ENCODE measurements around the gene GALNTL6.
"Not testable (repeated sequence)": the region's sequence is repeated elsewhere in the genome, so short reads cannot be mapped to it uniquely, and the experiment has no call there.

Gene GALNTL6

DNA sequence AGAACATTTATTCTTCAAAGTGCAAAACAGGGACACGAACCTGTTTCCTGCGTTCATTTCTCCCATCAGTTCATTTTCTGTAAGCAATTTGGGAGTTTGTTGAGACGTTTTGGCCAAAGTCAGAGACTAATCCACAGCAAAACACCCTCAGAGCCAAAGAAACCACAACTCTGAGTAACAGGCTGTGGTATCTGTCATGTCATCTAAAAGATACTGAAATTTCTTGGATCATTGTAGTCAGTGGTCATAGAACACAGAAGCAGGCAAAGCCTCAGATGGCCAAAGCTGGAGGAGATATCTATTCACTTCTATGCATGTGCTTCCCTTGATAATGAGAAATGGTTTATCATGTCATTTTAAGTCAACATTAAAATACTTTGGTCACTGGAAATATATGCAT is 869.8 kb downstream of the GALNTL6 start:
- peak; percentile 30 for DNase-seq

DNA sequence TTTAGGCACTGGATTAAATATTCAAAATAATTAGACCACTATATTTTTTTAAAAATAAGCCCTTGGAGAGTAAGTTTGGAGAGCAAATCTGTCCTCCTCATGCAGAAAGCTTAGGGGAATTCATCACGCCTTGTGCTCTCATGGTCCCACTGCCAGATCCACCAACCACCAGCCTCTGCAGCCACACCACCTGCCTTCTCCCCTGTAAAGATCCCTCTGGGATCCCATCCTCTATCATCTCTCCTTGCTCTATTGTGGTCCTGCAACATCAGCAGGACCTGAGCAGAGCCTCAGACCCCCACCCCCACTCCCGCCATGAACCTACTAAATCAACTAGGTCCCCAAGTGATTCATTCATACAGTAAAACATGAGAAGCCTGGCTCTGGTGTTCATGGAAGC is 872.8 kb downstream of the GALNTL6 start:
- DNase-seq = no peak

DNA sequence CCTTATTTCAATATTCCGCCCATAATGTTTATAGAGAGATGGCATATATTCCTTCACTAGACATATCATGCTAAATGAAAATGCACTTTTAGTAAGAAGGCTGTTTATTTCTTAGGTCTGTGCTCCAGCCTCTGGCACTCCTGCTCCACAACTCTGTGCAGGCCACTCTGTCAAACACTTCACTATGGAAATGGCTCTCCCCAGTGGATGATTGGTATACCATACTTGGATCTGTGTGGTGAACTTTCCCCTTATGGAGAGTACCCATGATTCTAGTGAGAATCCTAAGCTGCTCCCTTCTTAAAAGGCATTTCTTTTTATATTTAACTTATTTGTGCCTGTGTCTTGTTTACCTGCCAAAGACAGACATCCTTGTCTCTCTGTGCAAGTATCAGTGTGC is 875.3 kb downstream of the GALNTL6 start:
- no peak for DNase-seq

DNA sequence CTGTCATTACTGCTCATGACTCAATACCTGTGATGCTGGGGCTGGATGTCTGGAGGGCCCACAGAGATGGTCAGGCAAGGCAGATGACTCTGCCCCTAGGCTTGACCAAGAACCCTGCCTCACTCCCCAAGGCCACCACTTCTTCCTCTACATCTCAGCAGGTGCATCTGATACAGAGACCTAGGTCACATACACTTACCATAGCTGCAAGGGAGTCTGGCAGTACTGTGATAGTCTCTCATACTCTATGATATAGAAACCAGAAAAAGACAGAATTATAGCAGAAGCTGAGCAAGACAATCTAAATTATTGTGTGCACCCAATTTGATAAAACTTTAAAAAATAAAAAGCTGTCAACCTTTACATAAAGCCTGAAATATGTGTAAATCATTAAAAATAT is 878.3 kb downstream of the GALNTL6 start:
- no peak for DNase-seq

DNA sequence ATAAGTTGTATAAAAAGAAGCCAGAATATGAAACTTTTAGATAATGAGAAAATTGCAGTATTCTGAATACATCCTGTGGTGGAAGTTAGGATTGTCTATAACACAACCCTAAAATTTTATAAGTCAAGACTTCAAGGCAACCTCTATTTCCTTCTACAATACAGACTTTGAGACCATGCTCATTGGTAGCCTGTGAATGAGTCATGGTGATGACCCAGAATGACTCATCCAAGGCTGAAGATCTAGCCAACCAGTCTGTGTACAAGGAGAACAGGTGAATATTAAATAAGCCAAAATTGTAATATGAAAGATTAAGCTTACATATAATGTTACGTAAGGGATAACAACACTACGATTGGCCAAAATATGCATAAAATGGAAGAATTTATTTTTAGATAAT is 879.5 kb downstream of the GALNTL6 start:
- DNase-seq = peak; percentile 2

DNA sequence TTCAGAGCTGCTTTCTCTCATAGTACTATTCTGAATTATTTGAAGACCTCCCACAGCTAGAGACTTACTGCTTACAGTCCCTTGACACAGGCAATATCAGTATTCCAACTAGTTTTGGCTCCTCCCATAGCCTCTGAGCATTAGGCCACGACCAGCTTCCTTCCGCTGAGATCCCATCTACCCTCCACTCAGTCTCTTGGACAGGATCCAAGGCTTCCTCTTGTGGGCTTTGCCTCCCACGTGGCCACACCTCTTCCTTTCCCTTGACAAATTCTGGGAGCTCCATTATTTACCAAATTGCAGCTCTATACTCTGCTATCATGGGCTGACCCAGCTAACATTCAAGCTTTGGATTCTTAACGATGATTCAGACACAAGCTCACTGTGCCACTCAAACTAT is 885.1 kb downstream of the GALNTL6 start:
- DNase-seq = peak; percentile 5

DNA sequence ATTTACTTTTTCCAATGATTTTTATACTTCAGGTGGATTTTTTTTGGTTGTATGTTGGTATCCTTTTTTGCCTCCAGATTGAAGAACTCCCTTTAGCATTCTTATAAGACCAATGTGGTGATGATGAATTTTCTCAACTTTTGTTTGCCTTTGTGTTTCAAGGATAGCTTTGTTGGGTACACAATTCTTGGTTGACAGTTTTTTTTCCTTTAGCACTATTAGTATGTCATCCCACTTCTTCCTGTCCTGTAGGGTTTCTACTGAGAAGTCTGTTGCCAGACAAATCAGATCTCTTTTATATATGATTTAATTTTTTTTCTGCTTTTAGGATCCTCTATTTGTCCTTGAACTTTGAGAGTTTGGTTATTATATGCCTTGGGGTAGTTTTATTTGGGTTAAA is 892.4 kb downstream of the GALNTL6 start:
- DNase-seq = no peak

DNA sequence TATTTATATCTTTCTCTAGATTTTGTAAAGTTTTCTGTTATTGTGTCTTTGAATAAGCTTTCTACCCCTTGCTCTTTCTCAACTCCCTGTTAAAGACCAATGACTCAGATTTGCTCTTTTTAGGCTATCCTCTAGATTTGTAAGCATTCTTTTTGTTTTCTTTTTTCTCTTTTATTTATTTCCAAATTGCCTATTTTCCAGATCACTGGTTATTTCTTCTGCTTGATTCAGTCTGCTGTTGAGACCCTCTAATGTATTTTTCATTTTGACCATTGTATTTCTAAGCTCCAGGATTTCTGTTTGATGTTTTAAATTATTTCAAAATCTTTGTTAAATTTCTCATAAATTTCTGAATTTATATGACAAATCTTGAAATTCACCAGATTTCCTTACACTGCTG is 892.8 kb downstream of the GALNTL6 start:
- DNase-seq = no peak

DNA sequence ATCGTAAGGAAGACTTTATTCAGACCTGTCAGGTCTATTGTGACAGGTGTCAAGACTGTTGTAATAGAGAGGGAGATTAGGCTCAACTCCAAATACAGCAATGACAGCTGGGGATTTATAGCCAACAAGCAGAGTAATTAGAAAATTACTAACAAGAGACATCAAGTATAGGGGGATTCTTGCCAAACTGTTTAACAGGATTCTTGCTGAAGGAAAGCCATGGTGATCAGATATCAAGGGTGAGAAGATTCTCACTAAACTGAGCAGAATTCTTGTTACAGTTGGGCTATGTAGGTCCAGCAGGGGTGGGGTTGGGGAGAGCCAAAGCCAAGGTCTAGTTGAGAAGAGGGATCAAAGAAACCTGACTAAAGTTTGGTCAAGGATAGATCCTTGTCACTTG is 894.4 kb downstream of the GALNTL6 start:
- no peak for DNase-seq

DNA sequence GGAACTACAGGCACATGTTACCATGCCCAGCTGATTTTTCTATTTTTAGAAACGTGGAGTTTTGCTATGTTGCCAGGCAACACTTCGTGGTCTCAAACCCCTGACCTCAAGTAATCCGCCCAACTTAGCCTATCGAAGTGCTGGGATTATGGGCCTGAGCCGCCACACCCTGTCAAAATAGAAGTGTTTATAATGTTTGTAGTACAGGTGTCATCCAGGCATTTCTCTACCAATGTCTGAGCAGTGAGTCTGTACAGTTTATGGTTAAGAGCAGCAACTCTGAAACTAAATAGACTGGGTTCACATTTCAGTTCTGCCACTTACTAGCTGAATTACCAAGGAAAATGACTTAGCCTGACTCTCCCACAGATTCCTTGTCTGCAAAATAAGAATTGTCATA is 895.0 kb downstream of the GALNTL6 start:
- no peak for DNase-seq

DNA sequence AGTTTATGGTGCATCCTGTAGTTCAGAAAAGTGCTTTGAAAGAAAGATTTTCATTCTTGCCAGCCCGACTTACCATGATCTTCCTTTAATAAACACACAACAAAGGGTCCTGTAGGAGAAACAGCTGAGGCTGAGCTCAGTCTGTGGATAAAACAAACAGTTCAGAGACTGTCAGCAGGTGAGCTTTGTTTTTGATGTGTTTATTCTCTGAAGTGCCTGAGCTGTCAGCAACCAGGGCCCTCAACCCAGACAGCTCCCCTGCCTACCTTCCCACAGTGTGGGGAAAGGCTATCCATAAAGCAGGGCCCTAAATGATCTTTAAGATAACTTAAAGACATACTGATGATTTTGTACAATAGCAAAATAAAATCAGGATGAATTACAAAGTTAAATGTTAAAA is 896.2 kb downstream of the GALNTL6 start:
- no peak for DNase-seq

DNA sequence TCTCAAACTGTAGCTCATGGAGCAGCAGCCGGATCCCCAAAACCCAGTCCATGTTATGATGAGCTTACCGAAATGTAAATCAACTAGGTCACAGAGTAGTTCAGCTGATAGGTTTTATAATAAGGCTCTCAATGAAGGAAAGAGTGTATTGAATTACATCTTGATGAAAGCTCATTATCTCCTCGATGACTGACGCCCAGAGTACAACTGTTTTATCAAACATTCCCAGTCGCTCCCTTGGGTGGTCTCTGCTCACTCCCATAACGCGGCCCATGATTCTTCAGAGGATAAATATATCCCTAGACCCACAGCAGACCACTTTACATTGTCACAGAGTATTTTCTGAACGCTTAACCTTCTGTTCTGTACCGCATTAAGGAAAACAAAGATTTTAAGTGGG is 903.1 kb downstream of the GALNTL6 start:
- DNase-seq = no peak

DNA sequence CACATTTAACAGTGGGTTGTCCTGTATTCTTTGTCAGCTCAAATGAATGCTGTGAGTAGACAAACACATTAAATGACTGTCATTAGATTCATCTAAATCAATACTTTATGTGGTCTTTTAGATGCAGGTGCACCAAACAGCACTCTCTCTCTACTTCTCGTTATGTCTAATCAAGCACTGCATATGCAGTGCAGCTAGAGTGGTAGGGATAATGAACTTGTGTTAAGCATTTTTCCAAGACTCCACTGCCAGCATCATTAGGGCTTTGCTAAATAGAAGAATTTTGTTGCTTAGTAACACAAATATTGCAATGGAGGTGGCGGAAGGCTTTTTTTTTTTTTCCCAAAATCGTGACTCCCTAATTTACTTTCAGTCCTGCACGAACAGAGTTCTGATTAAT is 908.5 kb downstream of the GALNTL6 start:
- no peak for DNase-seq

DNA sequence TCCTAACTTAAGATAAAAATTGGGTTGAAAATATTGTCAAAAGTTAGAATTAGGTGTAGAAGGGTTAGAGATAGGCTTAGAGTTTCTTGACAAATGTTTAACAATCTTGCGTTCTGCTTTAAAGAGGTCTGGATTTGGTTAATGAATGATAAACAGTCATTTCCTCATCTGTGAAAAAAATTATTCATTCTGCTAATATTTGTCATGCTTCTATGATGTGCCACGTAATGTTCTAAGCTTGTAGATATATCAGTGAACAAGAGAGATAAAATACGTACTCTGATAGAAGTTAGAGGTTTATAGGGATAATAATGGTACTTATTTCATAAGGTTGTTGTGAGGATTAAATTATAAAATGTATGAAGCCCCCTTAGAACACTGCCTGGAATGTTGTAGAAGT is 912.4 kb downstream of the GALNTL6 start:
- DNase-seq = peak; percentile 55

DNA sequence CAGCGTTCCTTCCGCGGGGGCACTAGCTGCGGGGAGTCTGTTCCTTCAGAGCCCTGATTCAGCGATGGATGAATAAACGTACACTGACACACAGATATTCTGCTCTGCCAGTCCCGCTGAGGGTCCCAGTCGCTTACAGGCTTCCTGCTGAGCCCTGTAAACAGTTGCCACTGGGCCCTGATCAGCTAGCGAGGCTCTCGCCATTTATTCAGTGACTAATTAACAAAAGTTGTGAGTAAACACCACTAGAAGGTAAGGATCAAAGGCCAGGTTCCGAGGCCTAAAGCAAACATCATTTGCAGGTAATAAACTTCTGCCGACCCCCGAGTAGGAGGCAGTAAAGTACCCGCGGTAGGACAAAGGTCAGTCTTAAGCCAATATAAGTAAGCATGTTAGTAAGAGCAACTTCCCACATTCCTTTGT is 912.8 kb downstream of the GALNTL6 start:
- peak; percentile 24 for DNase-seq

DNA sequence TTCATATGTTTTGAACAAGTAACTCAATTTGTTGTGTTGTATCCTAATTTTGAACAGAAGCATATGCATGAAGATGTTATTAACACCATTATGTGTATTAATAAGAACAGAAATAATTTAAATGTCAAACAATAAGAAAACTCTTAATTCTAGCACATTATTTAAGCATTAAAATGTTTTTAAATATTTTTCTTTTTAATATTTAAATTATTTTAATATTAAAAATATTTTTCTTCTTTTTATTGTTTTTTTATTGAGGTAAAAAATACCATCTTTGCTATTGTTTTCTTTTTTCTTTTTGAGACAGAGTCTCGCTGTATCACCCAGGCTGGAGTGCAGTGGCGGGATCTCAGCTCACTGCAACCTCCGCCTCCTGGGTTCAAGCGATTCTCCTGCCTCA is 914.4 kb downstream of the GALNTL6 start:
- DNase-seq = no peak

DNA sequence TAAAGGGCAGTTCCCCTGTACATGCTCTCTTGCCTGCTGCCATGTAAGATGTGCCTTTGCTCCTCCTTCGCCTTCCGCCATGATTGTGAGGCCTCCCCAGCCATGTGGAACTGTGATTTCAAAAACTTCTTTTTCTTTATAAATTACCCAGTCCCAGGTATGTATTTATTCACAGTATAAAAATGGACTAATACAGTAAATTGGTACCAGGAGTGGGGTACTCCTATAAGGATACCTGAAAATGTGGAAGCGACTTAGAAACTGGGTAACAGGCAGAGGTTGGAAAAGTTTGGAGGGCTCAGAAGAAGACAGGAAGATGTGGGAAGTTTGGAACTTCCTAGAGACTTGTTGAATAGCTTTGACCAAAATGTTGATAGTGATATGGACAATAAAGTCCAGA is 920.4 kb downstream of the GALNTL6 start:
- not testable (repeated sequence) for DNase-seq

DNA sequence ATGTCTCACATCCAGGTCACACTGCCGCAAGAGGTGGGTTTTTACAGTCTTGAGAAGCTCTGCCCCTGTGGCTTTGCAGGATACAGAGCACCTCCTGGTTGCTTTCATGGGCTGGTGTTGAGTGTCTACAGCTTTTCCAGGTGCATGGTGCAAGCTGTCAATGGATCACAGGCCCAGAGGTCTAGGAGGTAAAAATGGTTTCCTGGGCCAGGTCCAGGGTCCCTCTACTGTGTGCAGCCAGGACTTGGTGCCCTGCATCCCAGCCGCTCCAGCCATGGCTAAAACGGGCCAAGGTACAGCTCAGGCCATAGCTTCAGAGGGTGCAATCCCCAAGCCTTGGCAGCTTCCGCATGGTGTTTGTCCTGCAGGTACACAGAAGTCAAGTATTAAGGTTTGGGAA is 921.4 kb downstream of the GALNTL6 start:
- DNase-seq = no peak

DNA sequence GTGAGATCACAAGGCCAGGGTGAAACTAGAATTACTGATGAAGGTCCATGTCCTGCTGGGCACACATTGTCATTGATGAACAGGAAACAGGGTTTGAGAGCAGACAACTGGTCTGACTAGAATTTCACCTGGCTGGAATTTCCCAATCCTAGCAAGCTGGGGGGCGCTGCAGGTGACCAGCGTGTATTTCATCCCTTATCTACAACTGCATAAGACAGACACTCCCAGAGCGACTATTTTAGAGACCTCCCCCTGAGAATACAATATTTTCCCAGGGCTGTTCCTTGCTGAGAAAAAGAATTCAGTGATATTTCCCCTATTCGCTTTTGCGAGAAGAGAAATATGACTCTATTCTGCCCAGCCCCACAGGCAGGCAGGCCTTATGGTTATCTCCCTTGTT is 922.8 kb downstream of the GALNTL6 start:
- no peak for DNase-seq

DNA sequence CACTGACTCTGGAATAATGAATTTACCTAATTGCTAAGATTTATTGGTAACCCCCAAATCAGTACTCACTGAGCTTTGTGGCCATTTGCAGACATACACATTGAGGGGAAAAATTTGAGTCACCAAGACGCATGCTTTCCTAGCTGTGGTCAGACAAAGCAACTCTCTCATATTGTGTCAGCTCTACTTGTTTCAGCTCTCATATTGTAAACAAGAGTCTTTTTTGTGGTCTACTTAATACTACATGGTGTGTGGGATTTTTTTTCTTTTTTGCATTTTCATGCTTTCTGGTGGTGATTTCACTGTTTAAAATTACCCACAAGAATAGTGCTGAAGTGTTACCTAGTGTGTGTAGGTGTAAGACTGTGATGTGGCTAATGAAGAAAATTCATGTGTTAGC is 927.2 kb downstream of the GALNTL6 start:
- no peak for DNase-seq

DNA sequence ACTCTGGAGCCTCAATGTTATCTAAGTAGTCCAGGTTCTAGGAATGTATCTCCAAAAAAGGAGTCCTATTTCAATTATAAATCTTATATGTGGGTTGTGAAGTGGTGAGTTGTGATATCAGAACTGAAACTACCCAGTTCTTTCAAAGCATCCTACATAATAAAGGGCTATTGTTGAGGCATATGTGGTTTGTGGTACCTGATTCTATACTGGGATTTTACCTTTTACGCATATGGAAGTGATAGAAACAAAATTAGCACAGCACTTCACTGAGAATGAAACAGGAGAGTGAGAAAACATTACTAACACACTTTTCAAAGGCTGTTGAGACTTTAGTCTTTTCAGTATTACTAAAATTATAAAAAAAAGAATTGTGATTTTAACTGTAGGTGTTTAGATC is 937.7 kb downstream of the GALNTL6 start:
- DNase-seq = no peak

DNA sequence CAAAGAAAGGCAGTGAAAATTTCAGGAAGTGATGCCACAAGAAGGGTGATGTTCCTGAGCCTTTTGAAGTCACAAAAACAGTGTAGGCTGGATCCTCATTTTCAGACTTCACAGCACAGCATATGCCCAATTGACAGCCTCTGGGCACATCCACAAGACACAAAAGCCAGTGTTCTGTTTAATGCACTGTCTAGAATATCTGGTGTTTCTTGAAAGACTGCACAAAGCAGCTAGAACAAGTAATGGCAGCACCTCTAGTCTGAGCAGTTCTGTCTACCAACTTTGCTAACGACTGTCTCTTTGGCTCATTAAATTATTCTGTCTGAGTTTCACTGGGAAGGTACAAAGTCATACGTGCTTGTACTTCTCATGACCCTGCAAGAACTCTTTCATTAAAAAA is 938.3 kb downstream of the GALNTL6 start:
- DNase-seq = no peak

DNA sequence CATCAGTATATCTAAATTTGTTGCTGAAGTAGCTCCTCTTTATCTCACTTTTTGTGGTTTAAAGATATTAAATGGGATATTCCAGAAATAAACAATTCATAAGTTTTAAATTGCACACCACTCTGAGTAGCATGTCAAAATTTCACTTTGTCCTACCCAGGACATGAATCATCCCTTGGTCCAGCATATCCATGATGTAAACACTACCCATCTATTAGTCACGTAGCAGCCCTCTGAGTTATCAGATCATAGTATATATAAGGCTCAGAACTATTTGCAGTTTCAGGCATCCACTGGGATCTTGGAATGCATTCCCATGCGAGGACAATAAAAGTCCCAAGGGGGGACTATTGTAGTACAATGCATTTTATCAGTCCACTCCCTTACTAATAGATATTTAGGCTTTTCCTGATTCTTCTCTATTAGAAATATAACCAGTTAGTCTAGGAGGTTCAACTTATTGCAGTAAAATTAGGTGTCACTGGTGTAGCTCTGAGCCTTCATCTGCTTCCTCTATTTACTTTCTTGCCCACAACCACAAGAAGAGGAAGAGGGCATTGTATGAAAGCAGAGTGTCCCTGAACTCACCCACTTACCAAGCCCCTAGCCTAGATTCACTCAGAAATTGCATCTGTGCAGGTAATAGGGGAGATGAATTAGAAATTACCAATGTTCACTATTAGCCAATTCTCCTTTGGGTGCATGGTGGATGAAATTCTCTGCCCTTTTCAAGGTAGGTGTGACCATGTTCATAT is 945.6 kb downstream of the GALNTL6 start:
- DNase-seq = peak; percentile 90

DNA sequence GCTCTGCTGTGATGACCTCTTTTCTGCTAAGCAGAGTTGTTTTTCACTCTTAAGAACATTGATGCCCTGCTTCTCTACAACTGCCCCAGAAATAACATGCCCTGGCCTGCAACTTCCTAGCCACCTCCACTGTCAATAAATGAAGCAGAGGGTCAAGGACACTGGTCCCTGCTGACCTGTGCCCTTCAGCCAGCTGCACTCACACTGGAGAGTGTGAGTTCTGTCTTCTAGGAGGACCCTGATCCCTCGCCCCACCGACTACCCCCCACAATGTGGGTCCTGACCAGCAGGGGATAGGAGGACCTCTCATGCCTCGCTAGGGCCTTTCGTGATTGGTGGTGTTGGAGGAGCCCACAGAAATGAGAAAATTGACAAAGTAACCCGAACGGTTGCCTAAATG is 947.3 kb downstream of the GALNTL6 start:
- DNase-seq = no peak

DNA sequence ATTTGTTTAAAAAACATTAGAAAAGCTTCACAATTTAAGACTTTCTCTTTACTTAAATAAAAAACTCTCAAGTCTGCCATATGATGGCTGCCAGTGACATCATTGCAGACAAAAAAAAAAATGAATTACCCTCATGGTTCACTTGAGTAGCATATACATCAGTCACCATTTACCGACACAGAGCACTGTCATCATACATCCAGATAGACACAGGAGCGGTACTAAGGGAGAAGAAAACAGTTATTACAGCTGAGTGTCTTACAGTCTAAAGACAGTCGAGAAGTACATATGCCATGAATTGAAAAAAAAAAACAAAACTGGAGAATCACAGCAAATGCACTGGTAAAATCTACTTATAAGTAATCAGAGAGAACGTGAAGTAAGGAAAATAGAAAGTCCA is 949.7 kb downstream of the GALNTL6 start:
- DNase-seq = no peak

Measured in fibroblast of skin of back (primary cell).